GF-D8 (cell line): ENCODE results near the gene RAB20.
"Not testable (repeated sequence)": the region's sequence is repeated elsewhere in the genome, so short reads cannot be mapped to it uniquely, and the experiment has no call there.

Source experiments
- DNase-seq: peaks from one replicate; lab custom pipeline; 2025; lab: John Stamatoyannopoulos, UW

Gene RAB20

DNA sequence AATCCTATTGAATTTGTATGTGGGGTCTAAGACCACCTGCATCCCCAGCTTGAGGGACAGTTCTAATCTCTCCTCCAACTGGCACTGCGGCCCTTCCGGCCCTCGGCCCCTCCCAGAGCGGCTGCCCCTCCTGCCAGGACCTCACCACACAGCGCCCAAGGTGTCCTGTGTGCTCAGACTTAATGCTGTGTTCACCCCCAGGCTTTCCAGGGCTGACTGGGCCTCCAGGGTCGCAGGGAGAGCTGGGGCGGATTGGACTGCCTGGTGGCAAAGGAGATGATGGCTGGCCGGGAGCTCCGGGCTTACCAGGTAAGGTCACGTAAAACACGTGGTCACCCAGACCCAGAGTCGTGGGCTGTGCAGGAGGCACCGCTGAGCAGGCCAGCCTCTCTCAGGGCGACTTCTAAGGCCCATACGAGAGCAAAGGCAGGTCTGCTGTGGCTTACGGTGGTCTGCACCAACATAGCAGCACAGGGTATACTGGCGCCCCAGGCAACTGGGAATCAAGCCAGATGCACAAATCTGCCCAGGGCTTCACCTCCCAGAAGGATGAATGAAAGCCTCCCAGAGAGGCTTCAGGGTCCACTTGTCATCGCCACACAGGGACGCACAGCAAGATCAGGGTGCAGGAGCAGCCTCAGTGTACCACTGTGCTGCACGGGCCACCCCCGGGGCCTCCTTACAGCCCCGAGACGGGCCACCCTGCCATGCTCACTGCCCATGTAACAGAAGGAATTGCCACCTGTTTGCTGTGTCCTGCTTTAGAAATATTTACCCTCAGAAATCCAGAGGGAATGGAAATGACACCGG is 69.4 kb downstream of the RAB20 start:
- no peak for DNase-seq

GRCh38 chr13:110490009-110490770 is 71.3 kb downstream of the RAB20 start:
- no peak for DNase-seq

DNA sequence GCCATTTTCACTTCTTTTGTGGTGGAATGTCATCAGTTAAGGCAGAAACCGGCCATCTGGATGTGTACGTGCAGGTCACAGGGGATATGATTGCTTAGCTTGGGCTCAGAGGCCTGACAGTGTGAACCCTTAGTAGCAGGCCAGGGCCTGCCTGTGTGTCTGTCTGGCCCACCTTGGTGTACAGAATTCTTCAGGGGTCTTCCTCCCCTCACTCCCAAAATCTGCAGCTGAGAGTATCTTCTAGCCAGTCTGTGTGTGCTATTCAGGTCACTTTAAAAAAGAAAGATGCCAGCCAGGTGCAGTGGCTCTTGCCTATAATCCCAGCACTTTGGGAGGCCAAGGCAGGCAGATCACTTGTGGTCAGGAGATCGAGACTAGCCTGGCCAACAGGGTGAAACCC is 74.6 kb downstream of the RAB20 start:
- DNase-seq, result not testable (repeated sequence)

- no peak for DNase-seq
Measured at GRCh38 chr13:110486061-110486715, 75.3 kb downstream of the RAB20 start.

- no peak for DNase-seq
Measured at GRCh38 chr13:110485604-110486003, 75.9 kb downstream of the RAB20 start.

- DNase-seq, result no peak
Measured at GRCh38 chr13:110484290-110485048, 77.1 kb downstream of the RAB20 start.

- DNase-seq, result no peak
Measured at GRCh38 chr13:110483386-110483968, 78.0 kb downstream of the RAB20 start.

DNA sequence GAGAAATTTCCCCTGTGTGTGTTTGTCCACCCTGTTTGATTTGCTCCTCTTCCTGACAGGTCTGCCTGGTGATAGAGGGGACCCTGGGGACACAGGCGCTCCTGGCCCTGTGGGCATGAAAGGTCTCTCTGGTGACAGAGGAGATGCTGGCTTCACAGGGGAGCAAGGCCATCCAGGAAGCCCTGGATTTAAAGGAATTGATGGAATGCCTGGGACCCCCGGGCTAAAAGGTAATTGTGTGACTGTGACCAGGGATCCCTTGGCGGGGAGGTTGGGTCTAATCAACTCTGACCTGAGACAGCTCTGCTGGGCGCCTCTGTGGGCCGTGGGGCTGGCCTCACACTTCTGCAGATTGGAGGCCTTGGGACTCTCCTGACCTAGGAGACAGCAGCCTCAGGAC is 81.4 kb downstream of the RAB20 start:
- DNase-seq, result no peak

DNA sequence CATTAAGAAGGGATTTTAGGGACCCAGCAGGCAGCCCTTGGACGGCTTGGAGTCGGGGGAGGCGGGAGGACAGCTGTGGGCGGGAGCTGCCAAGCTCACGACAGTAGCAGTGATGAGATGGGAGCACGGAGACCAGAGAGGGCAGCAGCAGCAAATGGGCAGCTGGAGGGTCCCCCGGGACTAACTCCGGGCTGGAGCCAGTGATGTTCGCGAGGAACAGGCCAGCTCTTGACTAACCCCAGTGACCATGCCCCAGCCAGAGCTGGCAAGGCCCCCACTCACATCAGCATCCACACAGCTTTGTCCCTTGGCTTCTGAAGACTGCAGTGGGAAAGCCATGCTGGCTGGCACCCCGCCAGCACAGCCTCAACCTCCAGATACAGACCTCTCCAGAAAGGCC is 81.9 kb downstream of the RAB20 start:
- no peak for DNase-seq

DNA sequence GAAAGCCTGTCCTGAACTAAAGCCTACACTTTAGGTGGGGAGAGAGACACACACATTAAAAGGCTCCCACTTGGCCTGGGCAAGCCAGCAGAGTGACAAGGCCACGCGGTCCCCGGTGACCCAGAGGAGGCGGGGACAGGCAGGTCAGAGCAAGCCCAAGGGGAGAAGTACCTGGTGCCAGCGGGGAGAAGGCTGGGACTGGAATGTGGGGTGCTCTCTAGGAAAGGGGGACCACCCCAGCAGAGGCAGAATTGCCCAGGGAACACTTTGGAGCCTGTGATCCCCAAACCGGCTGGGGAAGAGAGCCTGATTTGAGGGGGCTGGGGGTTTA is 82.3 kb downstream of the RAB20 start:
- no peak for DNase-seq

- no peak for DNase-seq
Measured at GRCh38 chr13:110478405-110479214, 82.9 kb downstream of the RAB20 start.

- DNase-seq, result no peak
Measured at GRCh38 chr13:110477706-110478245, 83.7 kb downstream of the RAB20 start.

GRCh38 chr13:110476220-110476617 is 85.3 kb downstream of the RAB20 start:
- DNase-seq, result no peak

DNA sequence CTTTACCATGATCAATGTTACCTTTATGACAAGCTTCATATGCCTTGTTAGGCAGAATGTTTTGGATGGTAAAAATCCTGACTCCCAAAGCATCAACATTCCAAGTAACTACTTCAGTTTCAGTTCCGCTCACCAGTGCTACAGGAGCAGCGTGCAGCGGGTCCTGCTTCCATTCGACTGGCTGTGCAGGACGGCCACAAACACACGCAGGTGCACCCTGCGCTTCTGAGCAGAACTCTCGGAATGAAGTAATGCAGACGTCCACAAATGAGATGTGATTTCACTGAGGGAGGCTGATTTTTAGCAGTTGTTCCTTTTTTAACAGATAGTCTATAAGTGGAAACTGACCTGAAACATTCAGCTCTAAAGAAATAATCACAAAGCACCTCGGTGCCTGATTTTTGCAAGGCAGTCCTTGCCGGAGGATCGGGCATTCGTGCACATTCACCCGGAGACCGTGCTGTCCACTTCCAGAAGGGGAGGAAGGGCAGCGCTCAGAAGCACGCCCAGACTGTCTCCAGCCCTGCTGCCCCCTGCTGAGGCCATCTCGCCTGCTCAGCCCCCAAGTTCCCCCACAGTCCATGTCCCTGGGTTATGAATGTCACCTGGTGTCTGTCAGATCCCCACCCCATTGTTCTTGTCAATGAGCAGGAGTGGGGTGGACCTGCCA is 85.8 kb downstream of the RAB20 start:
- DNase-seq, result no peak

GRCh38 chr13:110475117-110475516 is 86.4 kb downstream of the RAB20 start:
- DNase-seq, result no peak

DNA sequence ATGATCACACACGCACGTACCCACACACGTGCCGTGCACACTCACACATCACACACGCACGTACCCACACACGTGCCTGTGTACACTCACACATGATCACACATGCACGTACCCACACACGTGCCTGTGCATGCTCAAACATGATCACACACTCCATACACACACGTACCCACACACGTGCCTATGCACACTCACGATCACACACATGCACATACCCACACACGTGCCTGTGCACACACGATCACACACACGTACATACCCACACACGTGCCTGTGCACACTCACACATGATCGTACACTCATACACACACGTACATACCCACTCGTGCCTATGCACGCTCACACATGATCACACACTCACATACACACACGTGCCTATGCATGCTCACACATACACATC is 86.8 kb downstream of the RAB20 start:
- DNase-seq, result no peak
